GM12878 (cell line): ENCODE results near the gene JAGN1.
"Not testable (repeated sequence)": the region's sequence is repeated elsewhere in the genome, so short reads cannot be mapped to it uniquely, and the experiment has no call there.

Source experiments
- HDGF ChIP-seq: fragments of 450-650 bp; IDR thresholded peaks from 2 replicates; pipeline ENCODE4 v1.6.1; 2016; ENCODE audit warnings: antibody characterized with exemption
- KAT2A ChIP-seq: conservative IDR thresholded peaks from 2 replicates; pipeline ENCODE4 v1.6.1; 2011; ENCODE audit warnings: low read depth, low read length; ENCODE audit not compliant: control insufficient read depth
- PKNOX1 ChIP-seq: fragments of 450-650 bp; IDR thresholded peaks from 2 replicates; pipeline ENCODE4 v1.6.1; 2016; ENCODE audit warnings: mild to moderate bottlenecking
- POLR2A ChIP-seq: IDR thresholded peaks from 2 replicates; pipeline ENCODE4 v1.6.1; 2011; ENCODE audit warnings: low read depth, mild to moderate bottlenecking, low read length
- SMAD5 ChIP-seq: IDR thresholded peaks from 2 replicates; pipeline ENCODE4 v1.6.1; 2016; ENCODE audit warnings: antibody characterized with exemption, low read depth
- SPI1 ChIP-seq: IDR thresholded peaks from 2 replicates; pipeline ENCODE4 v1.6.1; 2011; ENCODE audit warnings: low read depth, mild to moderate bottlenecking, low read length, moderate library complexity, borderline replicate concordance; ENCODE audit not compliant: insufficient read depth

DNA sequence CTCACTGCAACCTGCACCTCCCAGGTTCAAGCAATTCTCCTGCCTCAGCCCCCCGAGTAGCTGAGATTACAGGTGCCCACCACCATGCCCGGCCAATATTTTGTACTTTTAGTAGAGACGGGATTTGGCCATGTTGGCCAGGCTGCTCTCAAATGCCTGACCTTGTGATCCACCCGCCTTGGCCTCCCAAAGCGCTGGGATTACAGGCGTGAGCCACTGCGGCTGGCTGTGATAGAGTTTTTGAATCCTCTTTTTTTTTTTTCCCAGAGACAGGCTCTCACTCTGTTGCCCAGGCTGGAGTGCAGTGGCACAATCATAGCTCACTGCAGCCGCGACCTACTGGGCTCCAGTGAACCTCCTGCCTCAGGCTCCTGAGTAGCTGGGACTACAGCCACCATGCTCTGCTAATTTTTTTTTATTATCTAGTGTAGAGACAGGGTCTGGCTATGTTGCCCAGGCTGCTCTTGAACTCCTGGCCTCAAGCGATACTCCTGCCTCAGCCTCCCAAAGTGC, 25.2 kb upstream of the JAGN1 start:
- TF ChIP-seq SPI1, POLR2A, PKNOX1, SMAD5, HDGF, KAT2A: not testable (repeated sequence)
